ENCODE data around the gene GALR2. TPM values are rescaled to one million over a fixed set of nuclear protein-coding genes. Genes with fewer than 3 reads are reported as not detected.

The GALR2 gene
- total RNA-seq, 1 donor = not detected

- no peak for DNase-seq (ENCODE audit: low read depth)
- H3K4me3 ChIP-seq (ENCODE audit: low read depth, low read length) = peak overlapping the region; percentile 93
- TF ChIP-seq CTCF (IDR thresholded peaks at IDR 0.05; ENCODE audit: insufficient read depth, low read length) = no peak
Observed at GRCh38 chr17:76102944-76103273, 28.3 kb downstream of the GALR2 start.

- peak; percentile 89 for DNase-seq (ENCODE audit: low read depth)
- peak within 1 kb of the TSS; percentile 93 for H3K4me3 ChIP-seq (ENCODE audit: low read depth, low read length)
Observed at GRCh38 chr17:76103274-76104139, 28.9 kb downstream of the GALR2 start, which contains the start of gene EXOC7. TSS of gene EXOC7 (minus strand) at chr17:76103787. CDS start at chr17:76103692, 95 bp downstream.

GRCh38 chr17:76104140-76104895 is 29.7 kb downstream of the GALR2 start:
- no peak for DNase-seq (ENCODE audit: low read depth)
- no peak for TF ChIP-seq CTCF (IDR thresholded peaks at IDR 0.05; ENCODE audit: insufficient read depth, low read length)
- H3K4me3 ChIP-seq (ENCODE audit: low read depth, low read length) = peak overlapping the region; percentile 93

More at GRCh38 chr17:76103274-76104139, 28.9 kb downstream of the GALR2 start, which contains the start of gene EXOC7:
- peak; percentile 32 for TF ChIP-seq CTCF (IDR thresholded peaks at IDR 0.05; ENCODE audit: insufficient read depth, low read length)

- H3K4me3 ChIP-seq (ENCODE audit: low read depth, low read length) = no peak overlapping the region
- DNase-seq (ENCODE audit: low read depth) = no peak
- TF ChIP-seq CTCF (IDR thresholded peaks at IDR 0.05; ENCODE audit: insufficient read depth, low read length) = no peak
Observed at GRCh38 chr17:76104896-76105231, 30.3 kb downstream of the GALR2 start.

DNA sequence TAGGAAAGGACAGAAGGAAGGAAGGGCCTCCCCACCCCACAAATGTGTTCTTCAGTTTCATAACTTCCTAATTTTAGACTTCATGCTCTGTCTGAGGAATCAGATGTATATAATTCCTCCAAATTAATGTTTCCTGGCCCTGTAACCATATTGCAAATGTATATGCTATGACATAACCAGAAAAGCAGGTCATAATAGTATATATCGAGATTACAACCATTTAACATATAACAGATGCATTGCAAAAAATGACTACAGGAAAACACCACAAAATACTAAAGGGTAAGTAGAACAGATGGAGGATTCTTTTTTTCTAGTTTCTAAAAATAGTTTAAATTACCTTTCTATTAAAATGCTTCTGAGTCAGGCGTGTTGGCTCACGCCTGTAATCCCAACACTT is 32.1 kb downstream of the GALR2 start:
- no peak overlapping the region for H3K4me3 ChIP-seq (ENCODE audit: low read depth, low read length)
- DNase-seq (ENCODE audit: low read depth) = no peak
- TF ChIP-seq CTCF (IDR thresholded peaks at IDR 0.05; ENCODE audit: insufficient read depth, low read length) = no peak

- no peak overlapping the region for H3K4me3 ChIP-seq (ENCODE audit: low read depth, low read length)
- no peak for DNase-seq (ENCODE audit: low read depth)
- TF ChIP-seq CTCF (IDR thresholded peaks at IDR 0.05; ENCODE audit: insufficient read depth, low read length) = no peak
Observed at GRCh38 chr17:76107509-76107908, 32.9 kb downstream of the GALR2 start.
